ENCODE data around the gene TBC1D22A.

- TF ChIP-seq CTCF (IDR thresholded peaks at IDR 0.05): no peak
- no peak for TF ChIP-seq POLR2A (IDR thresholded peaks at IDR 0.05)
- no peak for TF ChIP-seq EP300 (IDR thresholded peaks at IDR 0.05)
These were observed 254.8 kb downstream of the TBC1D22A start for GRCh38 chr22:47017245-47017644.

Data from ovary (tissue), 3 donors.